MM.1S (cell line): Measurements from ENCODE around the gene COMT.

Experiments used
- DNase-seq: peaks from one replicate; pipeline ENCODE4 v3.0.0-alpha.2; 2015
- H2AFZ ChIP-seq: fragments of 300-600 bp; sonication (generic); 2 replicates; pipeline ENCODE4 v1.6.0; 2016; ENCODE audit warnings: antibody characterized with exemption, low read length
- H3F3A ChIP-seq: fragments of 300-600 bp; sonication (generic); 2 replicates; pipeline ENCODE4 v1.6.1; 2016; ENCODE audit warnings: mild to moderate bottlenecking, antibody characterized with exemption, low read length, moderate library complexity, mixed read lengths; ENCODE audit not compliant: insufficient read depth
- H3K27ac ChIP-seq: fragments of 300-600 bp; sonication (generic); 2 replicates; pipeline ENCODE4 v1.5.1; 2016; ENCODE audit warnings: mild to moderate bottlenecking, low read length
- H3K27me3 ChIP-seq: fragments of 300-600 bp; sonication (generic); replicated peaks from 2 replicates; pipeline ENCODE4 v1.6.0; 2016; ENCODE audit warnings: low read length; ENCODE audit not compliant: insufficient read depth
- H3K36me3 ChIP-seq: fragments of 300-600 bp; sonication (generic); replicated peaks from 2 replicates; pipeline ENCODE4 v1.6.1; 2016; ENCODE audit warnings: mild to moderate bottlenecking, low read length, mixed read lengths; ENCODE audit not compliant: insufficient read depth
- H3K4me1 ChIP-seq: fragments of 300-600 bp; sonication (generic); 2 replicates; pipeline ENCODE4 v1.6.1; 2016; ENCODE audit warnings: low read length, mixed read lengths
- H3K4me2 ChIP-seq: fragments of 300-600 bp; sonication (generic); 2 replicates; pipeline ENCODE4 v1.6.0; 2016; ENCODE audit warnings: low read depth, low read length
- H3K4me3 ChIP-seq: fragments of 300-600 bp; sonication (generic); 2 replicates; pipeline ENCODE4 v1.5.1; 2016; ENCODE audit warnings: low read length, mixed read lengths
- H3K79me2 ChIP-seq: fragments of 300-600 bp; sonication (generic); 2 replicates; pipeline ENCODE4 v1.6.1; 2016; ENCODE audit warnings: mixed run types, low read length, mixed read lengths
- H3K9ac ChIP-seq: fragments of 300-600 bp; sonication (generic); 2 replicates; pipeline ENCODE4 v1.6.1; 2016; ENCODE audit warnings: low read length, mixed read lengths
- H3K9me2 ChIP-seq: fragments of 300-600 bp; sonication (generic); replicated peaks from 2 replicates; pipeline ENCODE4 v1.6.1; 2016; ENCODE audit warnings: mild to moderate bottlenecking, low read length, mixed read lengths; ENCODE audit not compliant: insufficient read depth
- H3K9me3 ChIP-seq: fragments of 300-600 bp; sonication (generic); replicated peaks from 2 replicates; pipeline ENCODE4 v1.6.1; 2016; ENCODE audit warnings: mild to moderate bottlenecking, low read length, mixed read lengths; ENCODE audit not compliant: insufficient read depth
- H4K20me1 ChIP-seq: fragments of 300-600 bp; sonication (generic); 2 replicates; pipeline ENCODE4 v1.6.1; 2016; ENCODE audit warnings: mild to moderate bottlenecking, low read length, moderate library complexity, mixed read lengths; ENCODE audit not compliant: insufficient read depth
- CTCF ChIP-seq: fragments of 300-600 bp; sonication (generic); IDR thresholded peaks from 2 replicates; pipeline ENCODE4 v1.5.1; 2016; ENCODE audit warnings: antibody characterized with exemption, low read length, mixed read lengths
- EZH2 ChIP-seq: fragments of 300-600 bp; sonication (generic); optimal IDR thresholded peaks from 2 replicates; pipeline ENCODE3; 2017; ENCODE audit warnings: low read depth, mild to moderate bottlenecking, antibody characterized with exemption, low read length, mixed read lengths
- EZH2phosphoT487 ChIP-seq: fragments of 300-600 bp; sonication (generic); IDR thresholded peaks from 2 replicates; pipeline ENCODE4 v1.6.1; 2018; ENCODE audit warnings: antibody characterized with exemption, low read length

The COMT gene

GRCh38 chr22:20010307-20011122 lies 68.9 kb downstream of the COMT start:
- no peak overlapping the region for H2AFZ ChIP-seq
- TF ChIP-seq EZH2phosphoT487 = no peak
- no peak for TF ChIP-seq CTCF
- TF ChIP-seq EZH2 = no peak
- no peak overlapping the region for H3K4me2 ChIP-seq
- H3K79me2 ChIP-seq = no peaks in the 10 kb centered on the region
- no peaks in the 10 kb centered on the region for H3K4me1 ChIP-seq
- no peak overlapping the region for H3K4me3 ChIP-seq
- H3K9me2 ChIP-seq = no peaks in the 10 kb centered on the region
- H3F3A ChIP-seq = no peaks in the 10 kb centered on the region
- H3K36me3 ChIP-seq = no peaks in the 10 kb centered on the region
- H3K9me3 ChIP-seq = no peaks in the 10 kb centered on the region
- no peak overlapping the region for H3K9ac ChIP-seq
- H3K27ac ChIP-seq = no peak overlapping the region
- H4K20me1 ChIP-seq = no peaks in the 10 kb centered on the region
- peaks cover 45% of the 10 kb centered on the region for H3K27me3 ChIP-seq
- DNase-seq = no peak

DNA sequence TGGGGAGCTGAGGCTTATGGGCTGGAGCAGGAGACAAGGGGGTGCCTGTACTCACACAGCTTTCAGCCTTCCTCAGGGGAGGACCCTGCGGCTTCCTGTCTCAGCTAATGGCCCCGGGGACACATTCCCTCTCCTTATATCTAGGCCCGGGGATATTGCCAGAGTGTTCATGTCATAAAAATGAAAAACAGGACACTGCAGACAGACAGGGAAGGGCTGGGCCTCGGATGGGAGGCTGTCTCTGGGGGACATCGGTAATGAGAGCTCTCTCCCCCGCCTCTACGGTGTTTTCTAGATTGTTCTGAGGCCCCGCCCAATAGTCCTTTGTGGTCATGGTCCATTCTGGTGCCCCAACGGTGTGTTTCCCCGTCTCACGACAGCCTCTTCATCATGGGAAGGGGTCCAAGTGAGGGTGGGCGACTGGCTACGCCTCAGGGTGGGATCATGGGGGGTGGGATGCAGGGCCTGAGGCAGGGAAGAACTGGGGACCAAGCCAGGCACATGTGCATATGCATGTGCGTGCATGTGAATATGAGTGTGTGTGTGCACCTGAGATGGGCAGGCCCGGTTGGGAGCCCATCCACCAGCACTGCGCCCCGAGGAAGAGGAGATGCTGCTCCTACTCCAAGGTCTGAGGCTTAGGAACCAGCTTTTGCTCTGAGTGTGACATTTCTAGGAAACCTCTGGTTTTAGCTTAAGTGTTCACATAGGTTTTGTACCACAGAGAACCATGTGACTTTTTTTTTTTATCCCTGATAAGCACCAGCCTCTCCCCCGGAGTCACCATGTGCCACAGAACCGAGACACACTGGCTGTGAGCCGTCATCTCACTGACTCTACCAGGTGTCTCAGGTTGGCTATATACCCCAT lies 69.8 kb downstream of the COMT start:
- Histone ChIP-seq H3K4me3 (no peak overlapping the region), H3K36me3 (no peaks in the 10 kb centered on the region), H3F3A (no peaks in the 10 kb centered on the region), H3K9me2 (no peaks in the 10 kb centered on the region), H3K9ac (no peak overlapping the region), H3K4me2 (no peak overlapping the region), H4K20me1 (no peaks in the 10 kb centered on the region), H3K4me1 (no peaks in the 10 kb centered on the region), H3K9me3 (no peaks in the 10 kb centered on the region), H2AFZ (no peak overlapping the region), H3K79me2 (no peaks in the 10 kb centered on the region), H3K27me3 (peaks cover 46% of the 10 kb centered on the region), H3K27ac (no peak overlapping the region)
- no peak for DNase-seq
- TF ChIP-seq EZH2 = no peak
- TF ChIP-seq CTCF = no peak
- no peak for TF ChIP-seq EZH2phosphoT487

GRCh38 chr22:20011993-20012740 lies 70.6 kb downstream of the COMT start:
- DNase-seq = no peak
- Histone ChIP-seq H3K27me3 (peaks cover 48% of the 10 kb centered on the region), H3K4me2 (no peak overlapping the region), H3K9ac (no peak overlapping the region), H3K9me2 (no peaks in the 10 kb centered on the region), H2AFZ (no peak overlapping the region), H3K9me3 (no peaks in the 10 kb centered on the region), H3K79me2 (no peaks in the 10 kb centered on the region), H3K4me3 (no peak overlapping the region), H3K4me1 (no peaks in the 10 kb centered on the region), H4K20me1 (no peaks in the 10 kb centered on the region), H3K27ac (no peak overlapping the region), H3K36me3 (no peaks in the 10 kb centered on the region), H3F3A (no peaks in the 10 kb centered on the region)
- TF ChIP-seq EZH2 (no peak), CTCF (no peak), EZH2phosphoT487 (no peak)
